Peyer's patch (tissue), 4 donors: Measurements from ENCODE around the gene EGFLAM. TPM values are rescaled to one million over a fixed set of nuclear protein-coding genes. Genes with fewer than 3 reads are reported as not detected.

Experiments used
- DNase-seq, 3 donors: peaks; one replicate each; pipeline ENCODE4 v3.0.0-alpha.2; 2017 to 2019
- H3K27ac ChIP-seq, 4 donors: fragments of 200-600 bp; sonication (generic); one replicate each; pipeline ENCODE4 v1.5.1; 2016 to 2019
- H3K27me3 ChIP-seq, 2 donors: fragments of 200-600 bp; sonication (generic); one replicate each; pipeline ENCODE4 v1.5.1; 2019
- H3K36me3 ChIP-seq, 3 donors: fragments of 200-600 bp; sonication (generic); one replicate each; pipeline ENCODE4 v1.5.1; 2016 to 2019
- H3K4me1 ChIP-seq, 4 donors: fragments of 200-600 bp; sonication (generic); one replicate each; pipeline ENCODE4 v1.5.1; 2016 to 2019
- H3K4me3 ChIP-seq, 4 donors: fragments of 200-600 bp; sonication (generic); 1 replicate in 3 of 4; 2 replicates in 1 of 4; pipeline ENCODE4 v1.5.1; 2016 to 2019; ENCODE audit warnings: mild to moderate bottlenecking in 1 of 4
- H3K9me3 ChIP-seq, 4 donors: fragments of 200-600 bp; sonication (generic); one replicate each; pipeline ENCODE4 v1.5.1; 2016 to 2019; ENCODE audit warnings: mild to moderate bottlenecking in 1 of 4
- POLR2A ChIP-seq, 2 donors: fragments of 450-650 bp; IDR thresholded peaks; one replicate each; pipeline ENCODE4 v1.5.1; 2017; ENCODE audit warnings: antibody characterized with exemption in 2 of 2, mild to moderate bottlenecking in 2 of 2, moderate library complexity in 2 of 2
- total RNA-seq, 4 donors: library from RNA; depleted of rRNA; stranded (reverse); fragments of >200 nt; gene quantifications; one replicate each; pipeline ENCODE4 v1.1.0, GENCODE V29; 2016
- TF ChIP-seq, protein P1 (sequence below), 6 experiments: fragments of 450-650 bp in 4 of 6; fragments of 200-600 bp in 2 of 6; sonication (generic) in 1 of 6; IDR thresholded peaks; one replicate each; pipeline ENCODE4 v1.5.1; 2017 to 2019; ENCODE audit warnings: antibody characterized with exemption in 6 of 6, mild to moderate bottlenecking in 3 of 6, moderate library complexity in 1 of 6

Gene EGFLAM
- total RNA-seq, 4 donors from 2014 or later = 0.54 to 1.7 (median 0.70) TPM; not detected in 1

- H3K4me1 ChIP-seq = no peaks in the 10 kb centered on the region
- no peak overlapping the region for H3K4me3 ChIP-seq
- no peaks in the 10 kb centered on the region for H3K36me3 ChIP-seq
- TF ChIP-seq POLR2A (IDR thresholded peaks at IDR 0.05) = no peak
- TF ChIP-seq, protein P1, sequence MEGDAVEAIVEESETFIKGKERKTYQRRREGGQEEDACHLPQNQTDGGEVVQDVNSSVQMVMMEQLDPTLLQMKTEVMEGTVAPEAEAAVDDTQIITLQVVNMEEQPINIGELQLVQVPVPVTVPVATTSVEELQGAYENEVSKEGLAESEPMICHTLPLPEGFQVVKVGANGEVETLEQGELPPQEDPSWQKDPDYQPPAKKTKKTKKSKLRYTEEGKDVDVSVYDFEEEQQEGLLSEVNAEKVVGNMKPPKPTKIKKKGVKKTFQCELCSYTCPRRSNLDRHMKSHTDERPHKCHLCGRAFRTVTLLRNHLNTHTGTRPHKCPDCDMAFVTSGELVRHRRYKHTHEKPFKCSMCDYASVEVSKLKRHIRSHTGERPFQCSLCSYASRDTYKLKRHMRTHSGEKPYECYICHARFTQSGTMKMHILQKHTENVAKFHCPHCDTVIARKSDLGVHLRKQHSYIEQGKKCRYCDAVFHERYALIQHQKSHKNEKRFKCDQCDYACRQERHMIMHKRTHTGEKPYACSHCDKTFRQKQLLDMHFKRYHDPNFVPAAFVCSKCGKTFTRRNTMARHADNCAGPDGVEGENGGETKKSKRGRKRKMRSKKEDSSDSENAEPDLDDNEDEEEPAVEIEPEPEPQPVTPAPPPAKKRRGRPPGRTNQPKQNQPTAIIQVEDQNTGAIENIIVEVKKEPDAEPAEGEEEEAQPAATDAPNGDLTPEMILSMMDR (IDR thresholded peaks at IDR 0.05) = no peak
- H3K9me3 ChIP-seq = no peaks in the 10 kb centered on the region
- DNase-seq = no peak
- H3K27me3 ChIP-seq = no peaks in the 10 kb centered on the region
- H3K27ac ChIP-seq = no peak overlapping the region
Observed at GRCh38 chr5:38226091-38226490, 32.3 kb upstream of the EGFLAM start.

DNA sequence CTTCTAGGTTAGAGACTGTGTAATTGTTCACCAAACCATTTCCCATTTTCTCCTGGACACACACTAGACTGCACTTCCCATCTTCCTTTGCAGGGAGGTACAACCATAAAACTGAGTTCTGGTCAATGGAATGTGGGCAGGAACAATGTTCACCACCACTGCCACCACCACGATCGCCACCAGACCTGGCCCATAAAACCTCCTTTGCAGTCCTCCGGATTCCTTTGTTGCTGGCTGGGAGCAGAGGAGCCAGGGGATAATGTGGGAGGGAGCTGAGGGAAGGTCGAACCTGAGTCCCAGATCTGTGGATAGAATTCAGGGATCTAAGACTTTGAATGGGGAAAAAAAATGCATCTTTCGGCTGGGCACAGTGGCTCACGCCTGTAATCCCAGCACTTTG lies 29.4 kb upstream of the EGFLAM start:
- H3K4me3 ChIP-seq = no peak overlapping the region
- no peaks in the 10 kb centered on the region for H3K36me3 ChIP-seq
- H3K4me1 ChIP-seq = no peaks in the 10 kb centered on the region
- no peak for TF ChIP-seq POLR2A (IDR thresholded peaks at IDR 0.05)
- TF ChIP-seq, protein P1 (IDR thresholded peaks at IDR 0.05) = no peak
- H3K27me3 ChIP-seq = no peaks in the 10 kb centered on the region
- DNase-seq = no peak
- no peaks in the 10 kb centered on the region for H3K9me3 ChIP-seq
- no peak overlapping the region for H3K27ac ChIP-seq

- H3K9me3 ChIP-seq = no peaks in the 10 kb centered on the region
- TF ChIP-seq, protein P1 (IDR thresholded peaks at IDR 0.05) = no peak
- TF ChIP-seq POLR2A (IDR thresholded peaks at IDR 0.05) = no peak
- no peak for DNase-seq
- H3K4me1 ChIP-seq = no peaks in the 10 kb centered on the region
- no peaks in the 10 kb centered on the region for H3K27me3 ChIP-seq
- H3K27ac ChIP-seq = no peak overlapping the region
- H3K36me3 ChIP-seq = no peaks in the 10 kb centered on the region
- H3K4me3 ChIP-seq = no peak overlapping the region
Observed at GRCh38 chr5:38234737-38235136, 23.6 kb upstream of the EGFLAM start.

DNA sequence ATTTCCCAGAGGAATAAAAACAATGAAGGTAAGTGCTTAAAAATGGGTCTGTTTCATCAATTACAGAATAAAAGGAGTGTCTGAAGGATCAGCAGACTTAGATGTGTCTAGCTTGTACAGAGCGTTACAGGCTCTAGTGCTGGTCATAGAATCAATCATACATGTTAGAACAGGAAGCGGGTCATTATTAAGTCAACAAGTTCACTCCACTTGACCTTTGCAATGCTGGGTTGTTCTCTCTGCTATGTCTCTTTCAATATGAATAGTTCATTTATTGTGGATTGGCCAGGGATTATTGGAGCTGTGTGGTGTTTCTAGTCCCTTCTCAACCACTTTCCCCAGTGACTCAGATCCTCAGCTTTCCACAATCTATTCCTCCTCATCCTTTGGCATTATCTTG lies 20.7 kb upstream of the EGFLAM start:
- Histone ChIP-seq H3K4me3 (no peak overlapping the region), H3K9me3 (no peaks in the 10 kb centered on the region), H3K27ac (no peak overlapping the region), H3K4me1 (no peaks in the 10 kb centered on the region), H3K27me3 (no peaks in the 10 kb centered on the region), H3K36me3 (no peaks in the 10 kb centered on the region)
- DNase-seq = no peak
- TF ChIP-seq, protein P1 (IDR thresholded peaks at IDR 0.05) = no peak
- TF ChIP-seq POLR2A (IDR thresholded peaks at IDR 0.05) = no peak

DNA sequence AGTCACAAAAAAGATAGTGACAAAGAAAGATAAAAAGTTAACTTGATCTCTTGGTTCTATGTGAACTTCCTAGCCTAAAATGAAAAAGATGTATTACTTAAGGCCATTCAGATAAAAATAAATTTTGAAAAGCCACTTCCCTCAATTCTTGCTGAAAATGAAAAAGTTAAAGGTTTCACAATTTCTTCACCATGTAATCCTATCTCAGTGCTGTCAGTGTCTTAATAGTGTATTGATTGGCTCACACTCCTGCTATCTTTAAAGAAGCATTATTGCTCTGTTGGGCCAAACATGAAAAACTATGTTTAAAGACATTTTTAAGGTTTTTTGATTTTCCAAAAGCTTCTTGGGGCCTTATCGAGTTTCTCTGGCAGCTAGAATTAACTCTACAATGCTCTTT lies 18.1 kb upstream of the EGFLAM start:
- Histone ChIP-seq H3K4me3 (no peak overlapping the region), H3K9me3 (no peaks in the 10 kb centered on the region), H3K27me3 (no peaks in the 10 kb centered on the region), H3K36me3 (no peaks in the 10 kb centered on the region), H3K4me1 (no peaks in the 10 kb centered on the region), H3K27ac (no peak overlapping the region)
- no peak for DNase-seq
- TF ChIP-seq, protein P1 (IDR thresholded peaks at IDR 0.05) = no peak
- no peak for TF ChIP-seq POLR2A (IDR thresholded peaks at IDR 0.05)

DNA sequence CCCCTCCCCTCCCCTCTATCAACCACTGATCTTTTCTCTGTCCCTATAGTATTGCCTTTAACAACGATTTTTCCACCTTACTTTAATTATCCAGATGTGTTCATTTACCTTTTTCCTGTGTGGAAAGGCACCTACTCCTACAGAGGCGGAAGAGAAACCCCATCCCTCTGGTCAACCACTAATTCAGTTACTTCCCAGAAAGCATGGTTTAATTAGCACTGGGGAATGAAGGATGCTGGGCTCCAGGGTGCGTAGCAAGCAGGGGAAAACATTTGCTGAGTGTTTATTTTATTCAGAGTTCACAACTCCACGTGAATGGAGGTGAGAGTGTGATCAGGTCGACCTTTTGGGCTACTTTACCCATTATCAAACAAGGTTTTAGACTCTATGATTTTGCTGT lies 16.7 kb upstream of the EGFLAM start:
- Histone ChIP-seq H3K27ac (no peak overlapping the region), H3K4me3 (no peak overlapping the region), H3K27me3 (no peaks in the 10 kb centered on the region), H3K36me3 (no peaks in the 10 kb centered on the region), H3K4me1 (no peaks in the 10 kb centered on the region), H3K9me3 (no peaks in the 10 kb centered on the region)
- no peak for TF ChIP-seq POLR2A (IDR thresholded peaks at IDR 0.05)
- TF ChIP-seq, protein P1 (IDR thresholded peaks at IDR 0.05) = no peak
- no peak for DNase-seq
